ENCODE results near the gene C11orf91. TPM values are rescaled to one million over a fixed set of nuclear protein-coding genes. Genes with fewer than 3 reads are reported as not detected.

The C11orf91 gene
- total and polyA plus RNA-seq, 2 of the 4 experiments (the other 2 are of a cell fraction), result 0.10 TPM; not detected in 1

DNA sequence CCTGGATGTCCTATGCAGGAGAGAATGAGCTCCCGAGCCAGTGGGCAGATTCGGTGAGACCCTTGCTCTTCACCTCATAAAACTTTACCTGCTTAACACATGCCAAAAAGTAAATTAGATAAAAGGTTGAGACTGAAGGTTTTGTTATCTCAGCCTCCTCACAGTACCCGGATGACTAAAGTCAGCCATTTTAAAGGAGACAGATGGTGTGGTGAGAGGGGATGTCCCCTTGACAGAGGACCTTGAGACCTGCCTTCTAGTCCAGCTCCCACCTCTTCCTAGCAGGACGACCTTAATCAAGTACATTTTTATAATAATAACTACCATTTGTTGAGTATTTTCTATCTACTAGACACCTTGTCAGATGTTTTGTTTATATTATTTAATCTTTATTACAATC lies 39.7 kb downstream of the C11orf91 start:
- Histone ChIP-seq H2AFZ (replicated peaks; ENCODE audit: low read length, poor library complexity) (no peak overlapping the region), H3K9me1 (ENCODE audit: insufficient read depth, low read length) (0 out of 2 replicates have a peak, but pooled peaks cover 2% of the 10 kb centered on the region), H3K36me3 (ENCODE audit: control insufficient read depth, insufficient read depth, low read length) (no peaks in the 10 kb centered on the region), H3K9ac (ENCODE audit: low read depth, low read length) (no peak overlapping the region), H3K23ac (ENCODE audit: low read depth, low read length) (no peak overlapping the region), H2BK5ac (ENCODE audit: low read depth, low read length, poor library complexity, severe bottlenecking) (no peak overlapping the region), H3K56ac (ENCODE audit: extremely low read depth, insufficient read depth, low read length) (no peak overlapping the region), H4K8ac (ENCODE audit: low read depth in 2 of 2, low read length in 2 of 2) (no peak overlapping the region), H3K4me1 (ENCODE audit: control insufficient read depth, insufficient read depth, low read length) (0 out of 2 replicates have a peak, but pooled peaks cover 2% of the 10 kb centered on the region), H3K4me3 (ENCODE audit: insufficient read depth, low read depth, low read length) (no peak overlapping the region), H3K27ac (ENCODE audit: insufficient read depth, low read length) (no peak overlapping the region), H2AK9ac (replicated peaks; ENCODE audit: low read depth, low read length, poor library complexity) (no peak overlapping the region), H2BK120ac (ENCODE audit: low read depth, low read length) (no peak overlapping the region), H3K14ac (replicated peaks; ENCODE audit: low read depth, low read length) (no peak overlapping the region), H2BK20ac (ENCODE audit: low read depth, low read length) (no peak overlapping the region), H4K5ac (ENCODE audit: low read depth, low read length) (no peak overlapping the region), H4K91ac (ENCODE audit: insufficient read depth, low read depth, low read length) (no peak overlapping the region), H2BK15ac (ENCODE audit: low read depth, low read length) (no peak overlapping the region), H3K9me3 (ENCODE audit: control insufficient read depth, insufficient read depth, low read length) (no peaks in the 10 kb centered on the region), H3K4me2 (ENCODE audit: low read depth, low read length) (no peak overlapping the region), H3K27me3 (ENCODE audit: control insufficient read depth, insufficient read depth, low read length) (no peaks in the 10 kb centered on the region), H3K4ac (ENCODE audit: low read depth, low read length) (no peak overlapping the region), H2AK5ac (ENCODE audit: low read depth, low read length) (no peak overlapping the region), H3K18ac (ENCODE audit: low read depth, low read length) (no peak overlapping the region), H4K20me1 (ENCODE audit: insufficient read depth, low read length) (no peaks in the 10 kb centered on the region), H3K79me1 (ENCODE audit: low read depth in 1 of 2, low read length in 2 of 2) (no peaks in the 10 kb centered on the region)
- POLR2A ChIA-PET (ENCODE audit: unreplicated experiment), result no interaction called here
- CTCF ChIA-PET, result no interaction called here
- DNase-seq, result no peak
- dilution Hi-C loops (cut with HindIII; ENCODE audit: low sequenced_read_pairs, unreplicated experiment), result no loop called here
- intact Hi-C loops (cut with micrococcal nuclease), result no loop called here
- in situ Hi-C loops (cut with MboI; ENCODE audit: low sequenced_read_pairs), result no loop called here
- WGBS, 2 experiments (ENCODE audit: extremely low coverage in 2 of 2, insufficient read length in 1 of 2), result no CpG with 5 or more reads among the region's 4 CpGs
- BruUV-seq (replicated peaks), result no TSS peak
- ATAC-seq (ENCODE audit: low read depth), result no peak
- TF ChIP-seq POLR2A (IDR thresholded peaks at IDR 0.05; ENCODE audit: low read depth, low read length), result no peak

Data from IMR-90 (cell line).